ENCODE data around the gene IRF6.

- TF ChIP-seq POLR2AphosphoS5 (IDR thresholded peaks at IDR 0.05), result peak; percentile 50 to 75
- TF ChIP-seq, protein P1, sequence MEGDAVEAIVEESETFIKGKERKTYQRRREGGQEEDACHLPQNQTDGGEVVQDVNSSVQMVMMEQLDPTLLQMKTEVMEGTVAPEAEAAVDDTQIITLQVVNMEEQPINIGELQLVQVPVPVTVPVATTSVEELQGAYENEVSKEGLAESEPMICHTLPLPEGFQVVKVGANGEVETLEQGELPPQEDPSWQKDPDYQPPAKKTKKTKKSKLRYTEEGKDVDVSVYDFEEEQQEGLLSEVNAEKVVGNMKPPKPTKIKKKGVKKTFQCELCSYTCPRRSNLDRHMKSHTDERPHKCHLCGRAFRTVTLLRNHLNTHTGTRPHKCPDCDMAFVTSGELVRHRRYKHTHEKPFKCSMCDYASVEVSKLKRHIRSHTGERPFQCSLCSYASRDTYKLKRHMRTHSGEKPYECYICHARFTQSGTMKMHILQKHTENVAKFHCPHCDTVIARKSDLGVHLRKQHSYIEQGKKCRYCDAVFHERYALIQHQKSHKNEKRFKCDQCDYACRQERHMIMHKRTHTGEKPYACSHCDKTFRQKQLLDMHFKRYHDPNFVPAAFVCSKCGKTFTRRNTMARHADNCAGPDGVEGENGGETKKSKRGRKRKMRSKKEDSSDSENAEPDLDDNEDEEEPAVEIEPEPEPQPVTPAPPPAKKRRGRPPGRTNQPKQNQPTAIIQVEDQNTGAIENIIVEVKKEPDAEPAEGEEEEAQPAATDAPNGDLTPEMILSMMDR (IDR thresholded peaks at IDR 0.05), result peak; percentile 80 to 92 (median 82)
- no peak for TF ChIP-seq EP300 (IDR thresholded peaks at IDR 0.05)
- no peak for TF ChIP-seq POLR2A (IDR thresholded peaks at IDR 0.05; ENCODE audit: low read depth)
Measured at GRCh38 chr1:209747580-209748262, 58.2 kb downstream of the IRF6 start.
